HG02571 (cell line): ENCODE data around the gene UGT1A9.
"Not testable (repeated sequence)": the region's sequence is repeated elsewhere in the genome, so short reads cannot be mapped to it uniquely, and the experiment has no call there.

ENCODE experiments used
- ATAC-seq: cut with Tn5 transposase; IDR thresholded peaks from one replicate; pipeline ENCODE4 v1.9.1; 2021; ENCODE audit warnings: mild to moderate bottlenecking, moderate library complexity; ENCODE audit not compliant: unreplicated experiment

UGT1A9 gene

GRCh38 chr2:233671290-233672161, at the start of gene UGT1A9:
Gene UGT1A9, plus strand, starts transcription at chr2:233671898. Its CDS starts 37 bp downstream, at chr2:233671935.
- ATAC-seq: no peak

- ATAC-seq: no peak
Measured at GRCh38 chr2:233627331-233628025, 44.2 kb upstream of the UGT1A9 start.

- ATAC-seq: not testable (repeated sequence)
Measured at GRCh38 chr2:233636306-233636705, 35.4 kb upstream of the UGT1A9 start, which contains the start of gene UGT1A10. Gene UGT1A10, plus strand, starts transcription at chr2:233636448. Its CDS starts 75 bp downstream, at chr2:233636523.

GRCh38 chr2:233638836-233639235, 32.9 kb upstream of the UGT1A9 start:
- no peak for ATAC-seq

GRCh38 chr2:233639860-233640259, 31.8 kb upstream of the UGT1A9 start:
- ATAC-seq: no peak

- no peak for ATAC-seq
Measured at GRCh38 chr2:233643128-233643527, 28.6 kb upstream of the UGT1A9 start.

- ATAC-seq: not testable (repeated sequence)
Measured at GRCh38 chr2:233646033-233646432, 25.7 kb upstream of the UGT1A9 start.

- no peak for ATAC-seq
Measured at GRCh38 chr2:233650981-233651380, 20.7 kb upstream of the UGT1A9 start.

GRCh38 chr2:233651430-233651829, 20.3 kb upstream of the UGT1A9 start:
- ATAC-seq: no peak

- ATAC-seq: no peak
Measured at GRCh38 chr2:233654501-233654900, 17.2 kb upstream of the UGT1A9 start.

GRCh38 chr2:233655043-233655442, 16.7 kb upstream of the UGT1A9 start:
- ATAC-seq: no peak

GRCh38 chr2:233655943-233656342, 15.8 kb upstream of the UGT1A9 start:
- not testable (repeated sequence) for ATAC-seq

- ATAC-seq: no peak
Measured at GRCh38 chr2:233656443-233656842, 15.3 kb upstream of the UGT1A9 start.

- ATAC-seq: no peak
Measured at GRCh38 chr2:233658610-233659009, 13.1 kb upstream of the UGT1A9 start.

- ATAC-seq: no peak
Measured at GRCh38 chr2:233663911-233664310, 7.8 kb upstream of the UGT1A9 start.

GRCh38 chr2:233668605-233669260, 3.0 kb upstream of the UGT1A9 start:
- ATAC-seq: no peak

GRCh38 chr2:233672886-233673285, 1.2 kb downstream of the UGT1A9 start:
- no peak for ATAC-seq

- ATAC-seq: no peak
Measured at GRCh38 chr2:233673896-233674295, 2.2 kb downstream of the UGT1A9 start.

GRCh38 chr2:233674314-233674713, 2.6 kb downstream of the UGT1A9 start:
- no peak for ATAC-seq

- no peak for ATAC-seq
Measured at GRCh38 chr2:233674995-233675394, 3.3 kb downstream of the UGT1A9 start.

- ATAC-seq: no peak
Measured at GRCh38 chr2:233676046-233676445, 4.3 kb downstream of the UGT1A9 start.
